ENCODE data around the gene NDUFV3.
"Not testable (repeated sequence)": the region's sequence is repeated elsewhere in the genome, so short reads cannot be mapped to it uniquely, and the experiment has no call there.

The NDUFV3 gene

GRCh38 chr21:42937034-42937940, 44.2 kb downstream of the NDUFV3 start:
- not testable (repeated sequence) for DNase-seq

- DNase-seq: no peak
These were observed 45.0 kb downstream of the NDUFV3 start for GRCh38 chr21:42937960-42938605.

DNA sequence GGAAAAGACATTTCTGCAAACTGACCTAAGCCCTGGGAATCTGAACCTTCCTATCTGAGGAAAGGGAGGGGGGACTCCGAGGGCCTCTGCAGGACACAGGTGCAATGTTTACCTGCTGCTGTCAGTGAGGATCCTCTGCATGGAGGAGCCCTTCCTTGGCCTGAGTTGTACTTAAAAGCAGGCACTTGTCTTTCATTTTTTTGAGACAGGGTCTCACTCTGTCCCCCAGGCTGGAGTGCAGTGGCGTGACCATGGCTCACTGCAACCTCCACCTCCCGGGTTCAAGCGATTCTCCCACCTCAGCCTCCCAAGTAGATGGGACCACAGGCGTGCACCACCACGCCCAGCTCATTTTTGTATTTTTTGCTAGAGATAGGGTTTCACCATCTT, 45.5 kb downstream of the NDUFV3 start:
- DNase-seq: not testable (repeated sequence)

GRCh38 chr21:42939582-42940413, 46.7 kb downstream of the NDUFV3 start:
- no peak for DNase-seq

GRCh38 chr21:42941696-42942085, 48.6 kb downstream of the NDUFV3 start:
- no peak for DNase-seq

GRCh38 chr21:42942244-42942643, 49.1 kb downstream of the NDUFV3 start:
- no peak for DNase-seq

GRCh38 chr21:42949094-42949755, 56.1 kb downstream of the NDUFV3 start:
- DNase-seq: not testable (repeated sequence)

DNA sequence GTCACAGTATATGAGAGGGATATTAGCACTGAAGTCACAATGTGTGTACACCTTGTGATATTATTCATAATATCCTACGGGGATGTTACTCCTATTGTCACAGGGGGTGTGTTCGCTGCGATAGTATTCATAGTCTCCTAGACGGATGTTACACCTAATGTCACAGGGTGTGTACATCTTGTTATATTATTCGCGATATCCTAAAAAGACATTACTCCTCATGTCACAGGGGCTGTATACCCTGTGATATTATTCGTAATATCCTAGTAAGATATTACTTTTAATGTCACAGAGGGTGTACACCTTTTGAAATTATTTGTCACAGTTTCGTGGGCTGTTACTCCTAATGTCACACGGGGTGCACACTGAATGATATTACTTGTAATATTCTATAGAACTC, 58.1 kb downstream of the NDUFV3 start:
- not testable (repeated sequence) for DNase-seq

- no peak for DNase-seq
These were observed 63.9 kb downstream of the NDUFV3 start for GRCh38 chr21:42956824-42957630.

DNA sequence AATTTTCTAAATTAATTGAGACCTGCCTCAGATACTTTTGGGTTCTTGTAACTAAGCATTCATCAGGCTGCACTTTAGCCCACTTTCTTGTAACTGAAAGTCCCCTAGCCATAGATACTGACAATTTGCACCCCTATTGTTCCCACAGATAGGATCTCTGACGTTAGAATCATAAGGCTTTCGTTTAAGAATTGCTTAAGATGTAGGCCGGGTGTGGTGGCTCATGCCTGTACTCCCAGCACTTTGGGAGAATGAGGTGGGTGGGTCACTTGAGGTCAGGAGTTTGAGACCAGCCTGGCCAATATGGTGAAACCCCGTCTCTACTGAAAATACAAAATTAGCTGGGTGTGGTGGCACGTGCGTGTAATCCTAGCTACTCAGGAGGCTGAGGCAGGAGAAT, 65.0 kb downstream of the NDUFV3 start:
- DNase-seq: not testable (repeated sequence)

- no peak for DNase-seq
These were observed 66.6 kb downstream of the NDUFV3 start for GRCh38 chr21:42959728-42960127.

DNA sequence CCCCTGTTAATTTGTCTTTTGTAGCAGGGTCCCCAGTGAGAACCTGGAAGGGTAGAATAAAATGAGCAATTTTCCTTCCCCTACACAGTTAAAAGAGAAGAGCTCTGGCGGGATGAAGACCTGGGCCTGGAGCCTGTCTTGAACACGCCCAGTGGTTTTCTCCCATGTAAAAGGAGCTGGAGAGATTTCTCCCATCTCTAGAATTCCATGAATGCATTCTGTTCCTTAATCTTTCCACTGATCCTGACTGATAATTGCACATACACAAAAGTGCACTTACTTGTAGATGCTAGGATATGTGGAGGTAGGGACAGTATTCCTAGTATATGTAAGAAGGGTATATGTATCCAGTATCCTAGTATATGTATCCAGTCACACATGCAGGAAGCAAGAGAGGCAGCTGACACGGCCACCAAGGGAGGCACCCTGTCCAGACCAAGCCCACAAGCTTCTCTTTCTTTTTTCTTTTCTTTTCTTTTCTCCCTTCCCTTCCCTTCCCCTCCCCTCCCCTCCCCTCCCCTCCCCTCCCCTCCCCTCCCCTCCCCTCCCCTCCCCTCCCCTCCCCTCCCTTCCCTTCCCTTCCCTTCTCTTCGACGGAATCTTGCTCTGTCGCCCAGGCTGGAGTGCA, 69.4 kb downstream of the NDUFV3 start:
- DNase-seq: no peak
